ENCODE measurements around the gene ARHGEF10L.

Gene ARHGEF10L

GRCh38 chr1:17594690-17595601, 55.4 kb downstream of the ARHGEF10L start:
- no peak for DNase-seq

DNA sequence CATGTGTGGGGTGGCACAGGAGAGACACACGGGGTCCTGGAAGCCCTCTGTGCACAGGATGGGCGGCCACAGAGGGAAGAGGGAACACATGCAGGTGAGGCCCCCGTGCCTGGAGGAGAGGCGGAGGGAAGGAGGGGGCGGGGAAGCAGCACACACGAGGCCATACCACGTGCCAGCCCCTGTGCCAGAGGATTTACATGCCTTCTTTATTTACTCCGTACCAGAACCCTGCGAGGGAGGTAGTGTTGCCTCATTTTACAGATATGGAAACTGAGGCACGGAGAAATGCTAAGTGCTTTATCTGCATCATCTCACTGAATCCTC, 56.1 kb downstream of the ARHGEF10L start:
- H3K27me3 ChIP-seq = no peaks in the 10 kb centered on the region
- no peak for DNase-seq
- H3K9me3 ChIP-seq = no peaks in the 10 kb centered on the region
- no peaks in the 10 kb centered on the region for H3K36me3 ChIP-seq
- no peak for TF ChIP-seq CTCF (IDR thresholded peaks at IDR 0.05; ENCODE audit: low read depth, low read length)
- peaks cover 37% of the 10 kb centered on the region for H3K4me1 ChIP-seq
- H3K4me3 ChIP-seq (ENCODE audit: low read depth, low read length) = no peak overlapping the region

More at GRCh38 chr1:17594690-17595601, 55.4 kb downstream of the ARHGEF10L start:
- no peak overlapping the region for H3K4me3 ChIP-seq (ENCODE audit: low read depth, low read length)
- H3K27me3 ChIP-seq = no peaks in the 10 kb centered on the region
- no peaks in the 10 kb centered on the region for H3K9me3 ChIP-seq
- H3K36me3 ChIP-seq = no peaks in the 10 kb centered on the region
- TF ChIP-seq CTCF (IDR thresholded peaks at IDR 0.05; ENCODE audit: low read depth, low read length) = no peak
- H3K4me1 ChIP-seq = peaks cover 37% of the 10 kb centered on the region

DNA sequence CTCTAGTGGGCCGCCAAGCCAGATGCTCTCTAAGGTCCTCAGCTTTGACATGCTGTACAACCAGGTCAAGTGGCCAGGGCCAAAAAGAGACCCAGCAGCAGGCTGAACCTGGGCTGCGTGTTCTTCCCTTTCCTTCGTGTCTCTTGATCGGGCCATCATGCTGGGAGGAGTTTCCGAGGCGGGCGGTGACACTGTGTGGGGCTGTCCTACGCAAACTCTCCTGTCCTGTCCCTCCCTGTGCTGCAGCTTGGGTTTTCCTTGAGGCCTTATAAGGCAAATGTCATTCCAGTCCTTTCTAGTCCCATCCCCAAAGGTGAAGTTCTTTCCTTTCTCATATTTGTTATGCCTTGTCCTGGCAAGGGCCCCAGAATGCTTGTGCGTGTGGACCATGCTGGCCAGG, 56.7 kb downstream of the ARHGEF10L start:
- DNase-seq = no peak
- no peak overlapping the region for H3K4me3 ChIP-seq (ENCODE audit: low read depth, low read length)
- H3K4me1 ChIP-seq = peaks cover 37% of the 10 kb centered on the region
- TF ChIP-seq CTCF (IDR thresholded peaks at IDR 0.05; ENCODE audit: low read depth, low read length) = no peak
- H3K9me3 ChIP-seq = no peaks in the 10 kb centered on the region
- H3K27me3 ChIP-seq = no peaks in the 10 kb centered on the region
- no peaks in the 10 kb centered on the region for H3K36me3 ChIP-seq

- Histone ChIP-seq H3K4me3 (ENCODE audit: low read depth, low read length) (no peak overlapping the region), H3K27me3 (no peaks in the 10 kb centered on the region), H3K4me1 (peaks cover 37% of the 10 kb centered on the region), H3K9me3 (no peaks in the 10 kb centered on the region), H3K36me3 (no peaks in the 10 kb centered on the region)
- TF ChIP-seq CTCF (IDR thresholded peaks at IDR 0.05; ENCODE audit: low read depth, low read length) = no peak
- DNase-seq = peak; percentile 37
Observed at GRCh38 chr1:17596651-17597509, 57.4 kb downstream of the ARHGEF10L start.

- H3K4me3 ChIP-seq (ENCODE audit: low read depth, low read length) = no peak overlapping the region
- H3K36me3 ChIP-seq = no peaks in the 10 kb centered on the region
- H3K27me3 ChIP-seq = no peaks in the 10 kb centered on the region
- no peak for DNase-seq
- TF ChIP-seq CTCF (IDR thresholded peaks at IDR 0.05; ENCODE audit: low read depth, low read length) = no peak
- H3K4me1 ChIP-seq = peaks cover 41% of the 10 kb centered on the region
- H3K9me3 ChIP-seq = no peaks in the 10 kb centered on the region
Observed at GRCh38 chr1:17597651-17598050, 58.2 kb downstream of the ARHGEF10L start.

Measured in BE2C (cell line).